GM21447 (cell line): Measurements from ENCODE around the gene MSN.
"Not testable (repeated sequence)": the region's sequence is repeated elsewhere in the genome, so short reads cannot be mapped to it uniquely, and the experiment has no call there.

Experiments
- ATAC-seq: cut with Tn5 transposase; IDR thresholded peaks from one replicate; pipeline ENCODE4 v1.9.1; 2021; ENCODE audit not compliant: unreplicated experiment

The MSN gene

DNA sequence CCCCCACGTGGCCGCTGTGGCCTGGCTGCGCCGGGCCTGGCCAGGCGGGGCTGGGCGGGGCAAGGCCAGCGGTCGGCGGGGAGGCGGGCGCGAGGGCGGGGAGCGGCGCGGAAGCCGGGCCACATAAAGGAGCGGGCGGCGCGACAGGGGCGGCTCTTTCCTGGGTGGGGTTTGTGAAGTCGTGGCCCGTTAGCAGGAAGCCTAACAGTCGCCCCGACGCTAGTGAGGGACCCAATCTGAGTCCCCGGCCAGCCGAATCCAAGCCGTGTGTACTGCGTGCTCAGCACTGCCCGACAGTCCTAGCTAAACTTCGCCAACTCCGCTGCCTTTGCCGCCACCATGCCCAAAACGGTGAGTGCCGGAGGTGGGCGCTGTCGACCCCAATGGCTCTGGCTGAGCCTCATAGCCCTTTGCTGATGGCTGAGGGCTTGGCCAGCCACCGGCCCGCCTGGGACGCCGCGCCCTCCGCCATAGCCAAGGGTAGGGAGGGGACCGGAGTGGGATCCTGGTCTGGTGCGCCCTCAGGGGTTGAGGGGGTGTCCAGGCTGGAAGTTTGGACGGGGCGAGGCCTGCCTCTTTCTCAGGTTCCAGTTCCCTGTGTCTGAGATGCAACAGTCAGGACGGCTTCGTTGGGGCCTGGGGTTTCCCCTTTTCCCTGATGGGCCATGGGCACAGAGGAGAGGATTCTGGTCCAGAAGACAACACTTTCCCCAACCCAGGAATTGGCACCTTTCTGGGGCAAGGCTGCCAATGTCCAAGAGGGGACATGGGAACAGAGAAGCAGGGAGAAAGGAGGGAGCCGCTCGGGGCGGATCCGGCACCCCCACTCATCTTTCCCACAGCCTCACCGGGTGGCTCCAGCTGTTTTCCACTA is at the start of gene MSN:
Gene MSN, plus strand, starts transcription at position 152 of the 874 bp plus-strand sequence. Its CDS starts 188 bp downstream, at position 340.
- peak; percentile 67 for ATAC-seq

DNA sequence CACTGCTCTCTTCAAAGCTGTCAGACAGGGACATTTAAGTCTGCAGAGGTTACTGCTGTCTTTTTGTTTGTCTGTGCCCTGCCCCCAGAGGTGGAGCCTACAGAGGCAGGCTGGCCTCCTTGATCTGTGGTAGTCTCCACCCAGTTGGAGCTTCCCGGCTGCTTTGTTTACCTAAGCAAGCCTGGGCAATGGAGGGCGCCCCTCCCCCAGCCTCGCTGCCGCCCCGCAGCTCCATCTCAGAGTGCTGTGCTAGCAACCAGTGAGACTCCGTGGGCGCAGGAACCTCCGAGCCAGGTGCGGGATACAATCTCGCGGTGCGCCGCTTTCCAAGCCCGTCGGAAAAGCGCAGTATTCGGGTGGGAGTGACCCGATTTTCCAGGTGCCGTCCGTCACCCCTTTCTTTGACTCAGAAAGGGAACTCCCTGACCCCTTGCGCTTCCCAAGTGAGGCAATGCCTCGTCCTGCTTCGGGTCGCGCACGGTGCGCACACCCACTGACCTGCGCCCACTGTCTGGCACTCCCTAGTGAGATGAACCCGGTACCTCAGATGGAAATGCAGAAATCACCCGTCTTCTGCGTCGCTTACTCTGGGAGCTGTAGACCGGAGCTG is 47.3 kb upstream of the MSN start:
- ATAC-seq = not testable (repeated sequence)

DNA sequence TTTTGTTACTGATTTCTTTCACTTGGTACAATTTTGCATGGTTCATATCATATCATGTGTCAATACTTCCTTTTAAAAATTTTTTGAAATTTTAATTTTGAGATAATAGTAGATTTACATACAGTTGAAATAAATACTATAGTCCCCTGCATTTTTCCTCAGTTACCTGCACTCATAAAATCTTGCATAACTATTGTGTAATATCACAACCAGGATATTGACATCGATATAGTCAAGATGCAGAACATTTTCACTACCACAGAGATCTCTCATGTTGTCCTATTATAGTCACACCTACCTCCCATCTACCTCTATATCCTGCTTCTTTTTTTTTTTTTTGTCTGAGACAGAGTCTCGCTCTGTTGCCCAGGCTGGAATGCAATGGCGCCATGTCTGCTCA is 36.7 kb upstream of the MSN start:
- no peak for ATAC-seq

DNA sequence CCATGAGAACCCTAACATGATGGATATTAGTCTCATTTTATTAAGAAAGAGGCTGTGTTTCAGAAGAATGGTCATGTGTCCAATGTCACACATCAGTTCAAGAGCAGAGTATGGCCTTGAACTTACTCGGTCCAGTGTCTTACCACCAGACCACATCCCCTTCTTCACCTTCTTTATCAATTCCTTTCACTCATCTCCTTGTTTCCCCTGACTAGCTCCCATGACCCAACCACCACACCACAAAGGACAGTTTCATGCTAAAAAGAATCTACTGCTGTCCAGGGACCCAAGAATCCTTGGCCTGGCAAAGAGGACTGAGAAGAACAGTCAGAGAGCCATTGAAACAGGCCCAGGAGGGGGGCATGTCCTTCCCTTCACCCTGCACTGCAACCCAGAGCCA is 33.6 kb upstream of the MSN start:
- no peak for ATAC-seq

DNA sequence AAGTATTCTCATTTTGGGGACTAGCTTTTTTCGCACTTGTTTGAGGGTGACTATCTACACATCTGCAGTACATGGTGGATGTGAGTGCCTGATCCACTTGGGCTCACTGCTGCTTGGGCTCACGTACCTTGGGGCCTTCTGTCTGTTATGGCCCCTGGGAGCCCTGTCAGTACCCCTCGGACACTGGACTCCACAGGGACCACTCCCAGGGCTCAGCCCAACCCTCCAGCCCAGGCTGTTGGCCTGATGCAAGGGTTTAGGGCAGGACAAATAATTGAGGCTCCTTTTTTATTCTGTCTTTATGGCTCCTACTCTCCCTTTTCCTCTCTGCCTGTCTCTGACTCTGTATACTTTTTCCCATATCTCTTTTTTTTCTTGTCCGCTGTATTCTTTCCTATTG is 32.7 kb upstream of the MSN start:
- ATAC-seq = no peak

DNA sequence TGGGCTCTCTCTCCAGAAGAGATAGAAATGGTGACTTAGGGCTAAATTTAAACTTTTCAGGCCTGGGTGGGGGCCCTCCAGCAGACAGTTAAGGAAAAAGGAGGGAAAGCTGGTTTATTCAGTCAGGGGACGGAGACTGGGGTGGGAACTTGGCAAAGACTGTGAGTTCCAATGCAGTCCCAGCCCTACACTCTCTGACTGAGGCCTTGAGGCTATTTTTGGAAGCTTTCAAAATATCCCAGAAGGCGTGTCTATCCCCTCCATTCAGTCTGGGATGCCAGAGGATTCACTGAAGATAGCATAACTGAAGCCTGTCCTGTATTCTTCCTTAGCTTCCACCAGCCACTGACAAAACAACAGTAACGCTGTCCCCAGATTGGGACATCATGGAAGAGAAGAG is 32.1 kb upstream of the MSN start:
- ATAC-seq = no peak

DNA sequence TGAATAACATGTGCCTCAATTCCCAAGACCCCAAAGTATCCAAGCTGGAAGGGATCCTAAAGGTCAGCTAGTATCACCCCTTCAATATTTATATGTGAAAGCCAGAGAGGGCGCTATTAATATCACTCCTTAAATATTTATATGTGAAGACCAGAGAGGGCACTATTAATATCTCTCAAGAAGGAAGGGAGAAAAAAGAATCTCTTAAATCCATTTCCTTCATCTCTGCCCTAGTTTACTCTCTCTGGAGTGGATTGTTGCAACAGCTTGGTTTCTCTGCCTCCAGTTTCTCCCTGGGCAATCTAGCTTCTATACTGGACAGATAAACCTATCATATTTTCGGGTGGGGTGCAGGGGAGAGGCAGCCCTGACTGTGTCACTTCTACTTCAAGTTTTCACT is 31.6 kb upstream of the MSN start:
- no peak for ATAC-seq

DNA sequence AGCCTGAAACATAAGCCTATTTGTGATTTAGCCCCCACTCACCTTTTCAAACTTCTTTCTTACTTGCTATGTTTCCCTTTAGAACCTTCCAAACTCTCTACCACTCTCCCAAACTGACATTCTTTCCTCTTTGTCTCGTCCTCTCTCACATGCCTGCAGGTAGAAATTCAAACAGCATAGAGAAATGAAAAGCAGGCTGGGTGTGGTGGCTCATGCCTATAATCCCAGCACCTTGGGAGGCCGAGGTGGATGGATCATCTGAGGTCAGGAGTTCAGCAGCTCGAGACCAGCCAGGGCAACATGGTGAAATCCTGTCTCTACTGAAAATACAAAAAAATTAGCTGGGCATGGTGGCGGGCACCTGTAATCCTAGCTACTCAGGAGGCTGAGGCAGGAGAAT is 31.2 kb upstream of the MSN start:
- ATAC-seq = not testable (repeated sequence)

DNA sequence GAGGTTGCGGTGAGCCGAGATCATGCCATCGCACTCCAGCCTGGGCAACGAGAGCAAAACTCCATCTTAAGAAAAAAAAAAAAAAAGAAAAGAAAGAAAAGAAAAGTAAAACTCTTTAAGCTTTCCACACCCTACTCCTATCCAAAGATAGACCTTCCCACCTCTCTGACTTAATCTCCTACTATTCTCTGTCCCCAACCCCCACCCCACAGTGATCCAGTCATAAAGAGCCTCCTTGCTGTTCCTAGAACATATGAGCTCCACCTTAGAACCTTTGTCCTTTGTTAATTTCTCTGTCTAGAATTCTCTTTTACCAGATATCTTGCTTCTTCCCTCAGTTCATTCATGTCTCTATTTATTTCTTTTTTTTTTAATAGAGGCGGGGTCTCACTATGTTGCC is 30.1 kb upstream of the MSN start:
- ATAC-seq = no peak

DNA sequence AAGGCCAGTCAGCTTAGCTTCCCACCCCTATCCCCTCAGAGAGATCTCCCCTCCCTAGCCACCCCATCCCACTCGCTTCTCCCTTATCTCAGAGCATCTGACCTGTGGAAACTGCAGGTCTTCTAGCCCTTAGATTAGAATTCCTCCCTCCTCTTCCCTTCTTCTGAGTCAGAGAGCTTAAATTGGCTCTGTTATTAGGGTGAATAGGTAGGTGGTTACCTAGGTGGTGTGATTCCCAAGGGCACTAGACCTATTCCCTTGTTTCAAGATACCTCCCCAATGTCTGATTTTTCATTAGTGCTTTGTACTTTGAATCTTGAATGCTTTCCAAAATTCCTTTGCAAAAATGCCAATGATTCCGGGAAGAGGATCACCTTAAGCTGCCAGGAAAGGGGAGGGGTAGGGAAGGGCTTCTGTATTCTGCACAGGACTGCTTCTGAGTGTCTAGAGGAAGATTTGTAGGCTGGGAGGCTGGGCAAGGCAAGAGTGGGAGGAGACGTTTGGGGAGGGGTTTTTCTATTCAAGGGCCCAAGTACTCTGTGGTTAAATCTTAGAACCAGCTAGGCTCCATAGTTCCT is 24.5 kb upstream of the MSN start:
- ATAC-seq = no peak

DNA sequence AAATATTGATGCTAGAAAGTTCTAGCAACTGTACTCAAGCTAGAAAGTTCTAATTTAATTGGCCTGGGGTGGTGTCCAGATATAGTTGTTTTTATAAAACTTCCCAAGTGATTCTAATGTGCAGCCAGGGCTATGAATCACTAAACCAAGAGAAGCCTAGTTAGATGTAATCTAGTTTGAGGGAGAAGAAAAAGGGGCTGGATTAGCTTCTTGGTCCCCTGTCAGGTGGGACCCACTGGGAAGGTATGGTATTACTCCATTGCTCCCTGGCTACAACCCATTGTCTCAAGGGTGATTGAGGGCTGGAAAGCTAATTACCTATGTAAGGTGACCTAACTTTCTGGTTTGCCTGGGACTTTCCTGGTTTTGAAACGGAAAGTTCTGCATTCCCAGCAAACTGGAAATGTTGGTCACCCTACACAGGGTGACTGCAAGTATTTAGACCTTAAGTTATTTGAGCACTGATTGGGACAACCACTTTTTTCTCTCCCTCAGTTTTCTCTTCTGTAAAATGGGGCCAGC is 23.9 kb upstream of the MSN start:
- no peak for ATAC-seq

DNA sequence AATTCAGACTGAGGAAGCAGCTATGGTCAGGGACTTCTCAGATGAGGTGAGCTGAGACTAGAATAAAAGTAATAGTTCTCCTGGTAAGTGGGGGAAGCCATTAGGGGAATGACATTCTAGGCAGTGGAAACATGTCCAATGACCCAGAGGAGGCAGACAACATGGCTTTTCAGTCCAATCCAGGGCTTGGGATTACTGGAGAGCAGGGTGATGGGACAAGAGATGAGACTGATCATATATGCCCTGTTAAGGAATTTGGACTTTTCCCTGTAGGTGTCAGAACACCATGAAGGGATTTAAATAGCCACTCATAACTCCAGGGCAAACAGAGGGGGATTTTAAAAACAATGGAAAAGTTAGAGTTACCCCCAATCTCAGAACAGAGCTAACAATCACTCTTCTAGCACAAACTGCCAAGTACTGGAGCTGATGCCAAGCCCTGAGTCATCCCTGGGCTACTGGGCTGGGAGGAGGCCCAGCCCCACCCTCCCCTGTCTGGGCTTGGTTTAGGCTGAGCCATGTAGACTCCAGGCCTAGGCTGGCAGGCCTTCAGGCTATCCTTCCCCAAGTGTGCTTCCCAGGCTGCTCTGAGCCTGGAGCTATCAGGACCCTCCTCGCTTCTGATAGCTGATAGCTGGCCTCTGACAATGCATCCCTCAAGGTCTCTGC is 22.7 kb upstream of the MSN start:
- no peak for ATAC-seq

DNA sequence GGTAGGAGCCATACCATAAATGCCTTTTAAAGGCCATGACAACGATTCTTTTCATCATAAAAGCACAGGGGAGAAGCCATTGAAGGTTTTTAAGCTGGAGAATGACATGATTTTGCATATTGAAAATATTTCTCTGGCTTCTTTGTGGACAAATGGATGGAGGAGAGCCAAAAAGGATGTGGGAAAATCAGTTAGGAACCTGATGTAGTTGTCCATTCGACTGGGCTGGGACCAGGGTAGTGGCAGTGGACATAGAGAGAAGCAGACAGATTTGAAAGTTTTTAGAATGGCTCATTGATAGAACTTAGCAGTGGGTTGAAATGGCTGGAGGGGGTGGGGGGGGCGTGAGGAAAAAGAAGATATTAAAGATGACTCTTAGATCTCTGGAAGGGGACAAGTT is 19.7 kb upstream of the MSN start:
- ATAC-seq = no peak

DNA sequence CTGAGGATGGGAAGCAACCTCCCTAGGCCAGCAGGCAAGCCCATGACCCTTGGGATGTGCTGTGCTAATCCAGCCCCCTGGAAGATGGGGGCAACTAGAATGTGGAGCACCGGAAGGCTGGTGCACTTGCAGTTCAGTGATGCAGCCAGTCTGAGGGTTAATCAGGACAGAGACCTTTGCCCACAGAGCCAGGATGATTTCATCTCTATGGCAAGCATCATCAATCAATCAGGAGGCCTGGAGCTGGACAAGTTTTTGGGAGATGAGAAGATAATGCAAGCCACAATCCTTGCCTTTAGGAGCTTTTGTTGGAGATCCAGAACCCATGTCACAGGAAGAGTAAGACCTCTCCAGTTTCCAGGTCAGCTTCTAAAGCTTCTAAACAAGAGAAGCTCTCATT is 15.4 kb upstream of the MSN start:
- no peak for ATAC-seq

DNA sequence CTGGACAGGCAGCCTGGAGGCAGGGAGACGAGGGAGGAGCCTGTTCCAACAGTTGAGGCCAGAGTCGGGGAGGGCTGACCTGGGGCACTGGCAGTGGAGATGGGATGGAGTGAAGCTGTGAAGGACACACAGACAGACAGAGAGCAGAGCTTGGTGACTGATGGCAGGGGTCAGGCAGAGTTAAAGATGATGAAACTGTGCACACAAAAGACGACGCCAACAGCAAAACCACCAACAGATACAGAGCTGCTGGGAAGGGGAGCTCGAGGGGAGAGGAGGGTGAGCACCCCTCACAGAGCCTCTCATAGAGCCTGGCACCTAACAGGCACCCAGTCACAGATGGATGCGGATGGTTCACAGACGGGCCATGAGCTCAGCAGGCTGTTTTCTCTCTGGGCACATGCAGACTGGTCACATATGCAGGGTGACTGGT is 10.4 kb upstream of the MSN start:
- not testable (repeated sequence) for ATAC-seq

DNA sequence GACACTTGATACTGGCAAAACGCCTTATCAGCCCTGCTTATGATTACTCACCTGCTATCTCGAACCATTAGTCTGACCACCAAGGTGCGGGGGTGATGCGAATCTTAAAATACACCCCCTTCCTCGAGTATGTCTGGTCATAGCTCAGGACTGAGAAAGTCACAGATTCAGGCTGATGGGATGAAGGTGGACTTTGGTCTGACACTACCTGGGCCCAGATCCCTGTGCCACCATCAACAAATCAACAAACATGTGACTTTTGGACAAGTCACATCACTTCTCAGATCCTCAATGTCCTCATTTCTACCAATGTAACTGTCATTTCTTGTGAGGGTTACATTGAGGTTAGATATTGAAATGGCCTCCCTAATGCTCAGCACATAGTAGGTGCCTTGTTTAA is 9.8 kb upstream of the MSN start:
- no peak for ATAC-seq

DNA sequence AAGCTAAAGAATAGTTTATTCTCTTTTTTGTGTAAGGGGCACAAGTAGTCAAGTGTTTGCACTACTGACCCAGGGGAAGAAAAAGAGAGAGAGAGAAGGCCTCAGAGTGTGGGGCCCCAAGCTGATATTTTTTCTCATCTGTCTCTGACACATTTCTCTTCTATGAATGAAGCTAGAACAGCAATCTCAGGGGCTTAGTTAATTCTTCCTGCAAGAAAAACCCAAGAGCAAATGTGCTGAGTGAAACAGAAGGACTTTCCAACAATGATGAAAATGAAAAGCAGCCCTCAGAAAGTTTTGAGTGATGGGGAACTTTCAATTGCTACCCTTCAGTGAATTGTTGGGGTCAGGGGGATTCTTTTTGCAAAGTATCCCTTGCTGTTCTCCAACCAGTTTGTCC is 9.2 kb upstream of the MSN start:
- ATAC-seq = no peak

DNA sequence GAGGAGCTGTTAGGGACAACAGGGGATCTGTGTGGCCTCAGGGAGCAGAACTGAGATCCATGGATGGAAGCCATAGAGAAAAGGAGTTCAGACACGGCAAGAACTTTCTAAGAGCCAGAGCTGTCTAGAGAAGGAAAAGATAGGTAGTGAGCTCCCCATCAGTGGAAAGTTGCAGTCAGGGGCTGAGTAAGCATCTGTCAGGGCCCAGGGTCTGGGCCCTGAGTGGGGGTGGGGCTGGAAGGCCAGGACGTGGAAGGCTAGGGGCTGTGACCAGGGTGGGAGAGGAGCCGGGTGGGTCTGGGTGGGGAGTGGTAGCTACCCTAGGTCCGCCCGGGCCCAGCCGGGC is 324 bp upstream of the MSN start:
- ATAC-seq = peak; percentile 16

DNA sequence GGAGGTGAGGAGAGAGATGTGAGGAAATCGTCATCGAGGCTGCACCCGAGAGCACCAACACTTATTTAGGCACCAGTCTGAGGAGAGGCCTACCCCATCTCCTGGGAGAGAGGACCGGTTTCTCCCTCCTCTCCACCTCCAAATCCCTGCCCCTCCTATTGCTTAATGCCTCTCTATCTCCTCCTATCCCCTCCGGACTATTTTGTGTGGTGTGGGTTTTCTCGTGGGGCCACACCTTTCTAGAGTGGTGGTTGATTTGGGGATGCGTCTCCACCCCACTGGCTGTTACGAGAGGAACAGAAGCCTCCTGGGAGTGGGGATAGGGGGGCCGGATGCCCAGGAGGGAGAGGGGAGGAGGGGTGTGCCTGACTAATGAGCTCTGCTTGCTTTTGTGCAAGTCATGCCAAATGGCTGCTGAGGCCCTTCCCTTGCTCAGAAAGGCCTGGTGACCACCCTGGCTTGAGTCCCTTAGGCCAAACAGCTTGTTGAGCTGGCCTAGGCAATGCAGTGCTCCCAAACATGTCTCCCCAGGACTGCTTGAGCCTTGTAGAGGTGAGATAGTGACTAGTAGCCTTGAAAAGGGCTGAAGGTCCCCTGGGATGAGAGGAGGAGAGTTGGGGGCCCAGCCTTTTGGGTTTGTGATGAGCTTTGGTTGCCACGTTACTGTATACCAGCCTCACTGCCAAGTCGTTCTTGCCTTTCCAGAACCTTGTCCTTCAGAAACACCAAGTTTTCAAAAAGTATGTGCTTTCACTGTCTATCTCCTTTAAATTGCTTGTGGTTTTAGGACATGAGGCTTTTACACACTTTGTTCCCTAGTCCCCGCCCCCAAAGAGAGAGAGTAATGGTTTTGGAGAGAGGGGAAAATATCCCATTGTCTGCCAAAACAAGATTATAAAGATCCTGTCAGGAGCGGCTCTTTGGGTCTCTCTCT is 1.2 kb downstream of the MSN start:
- ATAC-seq = peak; percentile 49

DNA sequence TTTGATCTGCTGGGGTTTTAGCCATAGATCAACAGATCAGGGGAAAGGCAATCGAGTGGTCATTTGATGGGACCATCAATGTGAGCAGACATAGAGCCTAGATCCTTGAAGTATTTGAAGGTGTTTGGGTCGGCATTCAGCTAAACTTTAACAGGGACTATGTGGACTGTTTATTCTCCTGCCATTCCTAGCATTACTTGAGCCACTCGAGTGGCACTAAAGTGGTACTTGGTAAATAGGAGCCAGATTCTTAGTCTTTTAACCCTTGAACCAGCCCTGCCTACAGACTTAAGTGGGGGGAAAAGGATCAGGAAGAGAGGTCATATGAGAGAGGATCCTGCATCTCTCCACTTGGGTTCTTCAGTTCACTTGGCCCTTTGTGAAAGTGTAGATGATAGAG is 3.8 kb downstream of the MSN start:
- ATAC-seq = no peak
